GM18858 (cell line): Measurements from ENCODE around the gene SEZ6.

Source experiments
- ATAC-seq: cut with Tn5 transposase; IDR thresholded peaks from one replicate; pipeline ENCODE4 v1.9.1; 2021; ENCODE audit not compliant: unreplicated experiment

SEZ6 gene

DNA sequence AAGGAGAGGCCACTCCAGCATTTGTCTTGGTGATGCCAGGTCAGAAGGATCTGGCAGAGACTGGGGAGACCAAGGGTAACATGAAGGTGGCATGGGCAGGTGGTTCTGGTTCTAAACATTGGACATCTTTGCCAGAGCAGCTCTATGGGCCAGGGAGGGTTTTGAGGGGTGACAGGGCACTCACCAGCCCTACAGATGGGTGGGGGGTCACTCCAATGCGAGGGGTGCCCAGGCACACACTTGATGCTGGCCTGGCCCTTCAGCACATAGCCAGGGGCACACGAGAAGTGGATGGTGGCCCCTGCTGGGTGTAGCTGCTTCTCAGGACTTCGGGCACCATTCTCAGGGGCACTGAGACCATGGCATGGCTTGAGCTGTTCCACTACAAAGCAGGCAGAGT is 49.0 kb downstream of the SEZ6 start:
- ATAC-seq, result no peak

DNA sequence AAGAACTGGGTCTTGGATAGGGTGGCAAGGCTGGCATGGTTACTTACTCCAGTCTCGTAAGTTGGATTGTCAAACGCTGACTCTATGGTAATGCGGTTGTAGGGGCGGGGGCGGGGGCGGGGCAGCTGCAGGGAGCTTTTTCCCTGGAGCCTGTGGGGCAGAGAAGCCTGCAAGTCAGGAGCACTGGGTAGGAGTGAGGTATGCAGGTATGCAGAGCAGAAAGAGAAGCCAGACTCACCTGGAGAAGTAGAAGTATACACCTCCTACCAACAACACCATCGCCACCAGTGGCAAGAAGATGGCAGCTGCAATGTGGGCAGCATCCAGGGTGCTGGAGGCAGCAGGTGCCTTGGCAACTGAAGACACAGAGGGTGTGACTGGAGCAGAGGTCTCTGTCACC is 49.7 kb downstream of the SEZ6 start:
- ATAC-seq, result no peak

DNA sequence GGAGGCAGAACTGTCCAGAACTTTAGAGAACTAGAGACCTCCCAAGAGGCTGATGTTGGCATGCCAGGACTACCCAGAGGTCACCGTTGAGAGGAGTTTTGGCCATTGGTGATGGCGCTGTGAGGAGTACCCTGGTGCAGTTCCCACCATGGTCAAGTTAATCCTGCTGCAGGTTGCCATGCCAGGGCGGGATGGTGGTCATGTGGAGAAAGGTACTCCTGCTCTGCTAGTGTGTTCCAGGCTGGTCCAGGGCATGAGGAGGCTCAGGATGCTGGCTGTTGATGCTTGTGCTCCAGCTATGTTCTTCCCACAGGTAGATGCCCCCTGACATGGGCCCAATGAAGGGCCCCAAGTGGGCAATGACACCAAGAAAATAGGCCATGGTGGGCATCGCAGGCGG is 50.4 kb downstream of the SEZ6 start:
- no peak for ATAC-seq

DNA sequence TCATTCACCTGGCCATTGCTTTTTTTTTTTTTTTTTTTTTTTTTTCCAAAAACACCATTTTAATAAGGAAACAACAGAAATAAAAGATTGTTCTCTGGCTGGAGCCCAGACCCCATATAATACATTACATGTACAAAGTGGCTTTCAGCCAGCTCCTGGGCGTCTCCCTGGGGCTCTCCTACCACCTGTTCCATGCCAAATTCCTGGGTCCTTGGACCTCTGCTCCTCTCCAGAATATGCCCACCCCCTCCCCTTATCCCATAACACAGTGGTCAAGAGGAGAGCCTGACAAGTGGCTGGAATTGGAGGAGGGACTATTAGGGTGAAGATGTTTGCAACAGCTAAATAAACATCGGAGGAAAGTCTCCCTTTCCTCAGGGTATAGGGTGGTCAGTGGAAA is 50.9 kb downstream of the SEZ6 start:
- ATAC-seq, result no peak

DNA sequence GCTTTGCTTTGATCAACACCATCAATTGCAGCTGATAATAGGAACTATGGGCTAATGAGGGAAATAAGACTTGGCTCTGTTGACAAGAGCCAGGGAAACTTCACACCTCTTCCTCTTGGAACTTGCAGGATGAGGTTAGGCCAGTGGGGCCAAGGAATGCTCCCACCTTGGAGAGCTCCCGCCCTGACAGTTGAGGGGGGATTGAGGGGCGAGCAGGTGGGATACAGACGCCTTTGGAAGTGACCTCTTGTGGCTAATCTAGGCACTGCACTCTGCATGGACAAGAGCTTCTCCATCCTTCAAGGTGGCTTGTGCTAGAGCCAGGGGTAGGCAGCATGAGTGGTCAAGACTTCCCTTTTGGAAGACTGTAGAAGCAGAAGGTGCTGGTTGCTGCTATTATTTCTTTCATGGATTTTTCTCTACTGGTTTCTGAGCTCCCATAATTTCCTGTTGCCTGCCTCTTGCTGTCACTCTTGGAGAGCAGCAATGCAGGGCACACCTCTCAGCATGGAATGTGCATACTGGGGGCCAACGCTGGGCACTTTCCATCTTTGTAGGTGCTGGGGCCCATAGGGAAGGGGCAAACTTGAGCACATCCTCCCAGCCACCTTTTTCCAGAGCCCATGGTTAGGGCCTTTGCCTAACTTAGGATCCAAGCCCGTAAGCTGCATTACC is 52.3 kb downstream of the SEZ6 start:
- ATAC-seq, result no peak

DNA sequence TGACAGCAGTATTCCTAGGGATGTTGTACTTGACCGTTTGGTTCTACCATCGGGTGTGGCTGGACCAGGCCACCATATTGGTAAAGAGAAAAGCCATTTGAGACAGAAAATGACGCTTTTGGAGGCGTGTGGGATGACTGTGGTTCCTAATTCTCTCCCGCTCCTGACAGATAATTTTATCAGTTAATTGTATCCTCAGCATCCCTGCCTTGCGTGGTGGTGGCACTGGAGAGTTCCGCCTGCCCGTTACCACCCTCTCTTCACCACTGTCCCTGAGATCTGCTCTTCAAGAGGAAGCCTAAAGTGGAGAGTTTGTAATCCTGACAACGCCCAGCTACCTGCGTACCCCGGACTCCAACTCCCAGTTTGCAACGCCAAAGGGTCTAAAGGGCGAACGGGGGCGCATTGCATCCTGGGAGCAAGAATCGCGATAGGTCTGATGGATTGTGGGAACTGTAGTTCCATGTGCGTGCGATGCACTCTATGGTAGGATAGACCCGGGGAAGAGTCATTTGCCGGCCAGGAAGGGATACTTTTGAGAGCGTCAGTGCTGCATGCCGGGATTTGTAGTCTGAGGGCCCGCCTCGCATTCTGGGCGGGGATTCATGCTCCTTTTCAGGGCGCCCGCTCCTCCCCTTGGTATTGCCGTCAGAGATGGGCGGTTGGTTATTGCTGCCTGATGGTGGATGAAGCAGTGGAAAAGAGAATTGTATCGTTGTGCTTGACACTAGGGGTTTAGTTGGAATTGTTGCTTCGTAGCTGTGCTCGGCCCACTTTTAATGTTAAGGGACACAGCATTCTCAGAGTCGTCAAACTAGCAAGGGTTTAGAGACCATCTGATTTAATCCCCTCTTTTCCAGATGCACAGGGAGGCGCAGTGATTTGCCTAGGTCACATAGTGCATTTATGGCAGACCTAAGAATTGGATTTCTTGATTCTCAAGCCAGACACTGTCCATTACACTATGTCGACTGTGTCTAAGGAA is 53.5 kb downstream of the SEZ6 start:
- ATAC-seq, result peak; percentile 44

DNA sequence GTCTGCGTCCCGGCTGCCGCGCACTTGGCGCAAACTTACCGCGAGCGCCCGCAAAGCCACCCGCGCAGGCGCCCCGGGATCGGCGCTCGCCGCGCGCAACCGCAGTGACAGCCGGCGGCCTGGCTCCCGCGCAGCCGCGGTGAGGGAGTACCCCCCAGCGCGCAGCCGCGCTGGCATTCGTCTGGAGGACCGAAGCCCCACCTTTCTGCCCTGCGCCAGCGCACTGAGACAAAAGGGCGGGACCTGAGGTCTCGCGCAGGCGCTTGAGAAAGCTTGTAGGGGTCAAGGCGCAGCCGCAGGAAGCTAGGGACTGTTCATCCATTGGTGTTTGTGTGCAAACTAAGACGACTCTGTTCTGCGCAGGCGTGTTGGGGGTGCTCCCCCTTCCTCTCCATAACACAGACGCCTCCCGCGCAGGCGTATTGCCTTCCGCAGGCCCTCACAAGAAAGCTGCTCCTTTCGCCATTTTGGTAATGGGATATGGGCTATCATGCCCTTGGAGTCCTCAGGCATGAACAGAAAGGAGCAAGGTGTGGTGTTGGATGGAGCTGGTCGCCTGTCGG is 54.3 kb downstream of the SEZ6 start, which contains the start of gene PHF12:
PHF12 (minus strand) TSS at position 91 of the 563 bp plus-strand sequence. CDS start 558 bp downstream, outside the sequence.
- peak; percentile 54 for ATAC-seq

DNA sequence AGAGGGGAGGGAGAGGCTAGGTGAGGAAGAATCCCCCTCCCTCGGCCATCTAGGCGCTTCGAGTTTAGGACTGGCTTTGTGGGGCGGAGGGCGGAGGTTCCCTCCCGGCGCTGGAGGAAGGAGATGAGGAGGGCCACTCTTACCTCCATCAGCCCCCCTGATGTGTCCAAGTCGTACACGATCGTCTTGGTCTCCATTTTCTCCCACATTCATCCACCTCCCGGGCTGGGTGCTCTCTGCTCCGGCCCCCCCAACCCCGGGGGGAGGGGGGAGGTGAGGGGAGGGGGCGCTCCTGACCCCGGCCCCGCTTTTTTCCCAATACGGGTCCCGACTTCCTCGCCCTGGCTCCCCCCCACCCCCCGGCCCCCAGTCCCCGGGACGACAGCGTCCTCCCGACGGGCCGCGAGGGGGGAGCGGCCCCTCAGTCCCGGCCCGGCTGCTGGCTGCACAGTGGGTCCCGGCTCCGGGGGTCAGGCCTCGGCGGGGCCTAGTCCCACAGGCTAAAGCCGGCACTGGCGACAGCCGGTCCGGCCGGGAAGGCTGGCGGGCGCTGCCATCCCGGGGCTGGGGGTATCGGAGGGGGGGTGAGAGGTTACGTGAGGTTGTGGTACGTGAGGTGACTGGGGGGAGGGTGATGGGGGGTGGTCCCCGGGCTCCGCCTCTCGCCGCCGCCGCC is 54.9 kb downstream of the SEZ6 start:
- ATAC-seq, result no peak

DNA sequence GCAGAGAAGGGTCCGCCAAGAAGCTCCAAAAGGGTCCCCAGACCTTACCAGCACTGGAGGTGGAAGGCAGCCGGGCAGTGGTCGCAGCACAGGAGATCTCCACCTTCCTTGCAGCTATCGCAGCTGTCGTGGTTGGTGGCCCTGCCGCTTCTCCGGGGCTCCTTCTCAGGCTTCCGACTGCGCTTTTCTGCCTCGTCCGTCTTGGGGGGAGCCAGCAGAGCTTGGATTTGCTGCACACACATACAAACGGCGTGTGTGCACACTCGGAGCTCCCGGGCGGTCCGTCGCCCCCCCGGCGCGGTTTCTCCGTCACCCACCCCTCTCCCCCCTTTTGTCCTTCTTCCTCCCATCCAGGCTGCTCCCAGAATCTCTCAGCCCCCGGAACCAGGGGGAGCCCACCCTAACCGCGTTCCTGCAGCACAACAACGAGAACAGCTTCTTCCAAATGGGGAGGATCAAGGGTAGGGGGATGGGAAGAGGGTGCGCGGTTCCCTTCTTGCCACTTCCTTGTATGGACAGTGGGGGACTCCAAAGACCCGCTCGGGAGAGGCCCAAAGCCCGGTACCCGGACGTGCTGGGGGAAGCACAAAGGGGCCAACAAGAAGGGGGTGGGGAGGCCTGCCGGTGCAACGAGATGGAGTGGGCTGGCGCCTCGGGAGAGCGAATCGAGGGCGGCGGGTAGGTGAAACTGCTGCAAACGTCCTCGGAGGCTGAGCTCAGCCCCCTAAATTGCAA is 55.6 kb downstream of the SEZ6 start:
- ATAC-seq, result no peak

DNA sequence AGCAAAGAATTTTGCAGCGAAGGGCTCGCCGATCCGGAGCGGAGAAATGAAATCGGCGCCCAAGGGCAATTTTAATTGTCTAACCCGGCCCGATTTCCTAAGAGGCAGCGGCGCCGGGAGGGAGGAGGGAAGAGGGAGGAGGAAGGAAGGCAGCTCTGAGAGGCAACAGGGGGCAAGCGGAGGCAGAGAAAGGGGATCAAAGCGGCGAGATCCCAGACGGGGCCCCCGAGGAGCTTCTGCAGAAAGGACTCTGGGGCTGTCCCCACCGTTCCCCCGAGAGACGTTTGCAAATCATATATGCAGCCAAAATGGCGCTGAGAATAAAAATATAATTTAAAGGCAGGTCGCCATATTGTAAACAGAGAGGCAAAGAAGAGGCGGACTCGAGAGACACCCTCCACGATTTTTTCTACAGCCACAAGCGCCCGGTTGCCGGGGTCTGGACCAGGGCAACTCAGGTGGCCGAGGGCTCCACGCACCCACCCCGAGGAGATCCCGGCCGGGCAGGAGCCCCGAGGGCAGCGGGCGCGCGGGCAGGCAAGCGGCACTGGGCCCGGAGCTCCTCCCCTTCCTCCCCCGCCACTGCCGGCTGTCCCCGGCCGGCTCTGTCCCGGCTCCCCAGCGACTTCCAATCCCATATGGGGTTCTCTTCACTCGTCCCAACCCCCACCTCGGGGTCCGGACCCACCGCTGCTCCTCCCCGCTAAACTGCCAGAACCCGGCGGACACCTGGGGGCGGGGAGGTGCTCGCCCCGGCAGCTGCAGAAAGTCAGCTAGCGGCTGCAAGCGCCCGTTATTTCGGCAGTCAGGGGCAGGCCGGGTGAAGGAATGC is 56.4 kb downstream of the SEZ6 start:
- ATAC-seq, result no peak

DNA sequence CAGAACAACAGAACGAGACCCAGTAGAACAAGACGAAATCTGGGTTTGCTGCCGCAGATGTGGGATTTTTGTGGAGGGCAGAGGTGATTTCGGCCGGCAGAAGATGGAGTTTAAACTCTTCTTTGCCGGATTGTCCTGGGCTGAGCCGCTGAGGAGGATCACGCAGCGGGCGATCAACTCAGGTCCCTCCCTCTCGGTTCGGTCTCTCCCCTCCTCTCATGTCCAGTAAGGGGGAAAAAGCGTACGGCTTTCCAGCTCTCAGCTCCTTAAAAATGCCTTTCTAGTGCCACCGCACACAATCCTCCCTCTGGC is 57.0 kb downstream of the SEZ6 start:
- no peak for ATAC-seq

DNA sequence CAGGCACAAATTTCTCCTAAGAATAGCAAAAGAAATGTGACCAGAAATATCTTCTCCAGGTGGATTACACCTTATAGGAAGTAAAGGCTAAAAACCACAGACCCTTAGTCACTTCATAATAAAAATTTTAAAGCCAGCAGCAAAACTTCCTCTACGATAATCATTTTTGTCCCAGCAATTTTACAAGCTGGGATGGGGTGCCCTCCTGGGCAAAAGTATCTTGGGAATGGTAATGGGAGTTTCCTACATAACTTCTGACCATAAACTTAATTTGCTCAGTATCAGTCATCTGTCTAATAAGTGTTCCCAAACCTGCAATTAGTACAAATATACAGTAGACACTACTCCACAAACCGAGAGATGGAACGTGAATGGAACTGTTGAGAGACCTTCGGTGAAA is 57.5 kb downstream of the SEZ6 start:
- no peak for ATAC-seq

DNA sequence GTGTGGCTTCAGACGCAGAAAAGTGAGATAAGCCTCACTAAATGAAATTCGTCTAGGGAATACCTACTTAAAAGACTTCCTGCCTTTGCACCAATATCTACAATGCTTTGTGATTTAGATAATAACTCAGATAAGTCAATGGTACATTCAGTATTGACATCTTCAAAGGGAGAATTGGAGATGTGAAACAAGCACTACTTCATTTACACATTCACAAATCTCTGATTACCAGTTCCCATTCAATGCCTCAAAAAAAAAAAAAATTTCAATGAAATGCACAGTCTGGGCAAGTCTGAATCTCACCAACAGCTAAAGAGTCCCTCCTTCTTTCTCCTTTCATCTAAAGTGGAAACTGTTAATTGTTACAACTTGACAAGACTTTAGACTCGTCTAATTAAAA is 58.2 kb downstream of the SEZ6 start:
- ATAC-seq, result no peak

DNA sequence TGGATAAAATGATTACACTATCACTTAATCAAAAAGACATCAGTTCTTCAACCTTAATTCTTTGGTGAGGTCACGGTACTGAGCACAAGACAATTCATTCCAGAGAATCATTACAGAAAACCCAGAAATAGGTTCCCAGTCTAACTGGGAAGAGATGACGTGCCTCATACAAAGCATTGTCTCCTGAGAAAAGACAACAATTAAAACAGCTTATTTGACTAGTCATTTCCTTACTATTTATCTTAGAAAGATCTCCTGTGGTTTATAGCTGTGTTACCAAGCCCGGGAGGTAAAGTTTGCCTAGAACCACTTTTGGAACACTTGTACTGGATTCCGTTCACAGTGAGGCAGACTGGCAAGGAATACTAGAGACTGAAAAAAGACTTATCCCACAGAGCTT is 59.6 kb downstream of the SEZ6 start:
- ATAC-seq, result no peak

DNA sequence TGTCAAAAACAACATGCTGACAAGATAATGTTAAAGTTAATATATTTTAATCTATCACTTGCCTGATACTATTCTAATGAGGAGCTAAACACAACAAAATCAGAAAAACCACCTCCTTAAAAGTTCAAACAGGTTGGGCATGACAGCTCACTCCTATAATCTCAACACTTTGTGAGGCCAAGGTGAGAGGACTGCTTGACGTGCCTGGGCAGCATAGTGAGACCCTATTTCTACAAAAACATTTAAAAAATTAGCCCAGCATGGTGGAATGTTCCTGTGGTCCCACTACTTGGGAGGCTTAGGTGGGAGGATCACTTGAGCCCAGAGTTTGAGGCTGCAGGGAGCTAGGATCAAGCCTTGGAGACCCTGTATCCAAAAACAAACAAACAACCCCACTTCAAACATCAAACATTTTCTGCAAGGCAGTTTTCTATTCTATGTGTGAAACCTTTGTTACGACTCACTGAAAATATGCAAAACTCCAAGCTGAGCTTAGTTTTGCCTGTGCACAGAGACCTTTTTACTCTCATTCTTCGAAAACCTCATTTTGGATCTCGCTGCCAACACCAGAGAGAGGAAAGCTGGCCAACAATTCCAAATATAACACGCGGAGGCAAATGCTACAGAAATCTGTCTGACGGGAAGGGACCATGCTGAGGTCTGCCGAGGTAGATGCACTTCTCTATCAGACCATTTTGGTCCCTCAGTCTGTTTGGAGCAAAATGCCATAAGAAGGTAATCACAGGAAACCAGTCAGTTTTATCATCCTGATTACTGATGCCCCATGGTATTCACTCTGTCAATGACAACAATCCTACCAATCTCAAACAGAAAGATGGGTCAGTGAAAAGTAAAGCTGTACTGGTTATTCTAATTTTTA is 60.7 kb downstream of the SEZ6 start:
- ATAC-seq, result no peak

DNA sequence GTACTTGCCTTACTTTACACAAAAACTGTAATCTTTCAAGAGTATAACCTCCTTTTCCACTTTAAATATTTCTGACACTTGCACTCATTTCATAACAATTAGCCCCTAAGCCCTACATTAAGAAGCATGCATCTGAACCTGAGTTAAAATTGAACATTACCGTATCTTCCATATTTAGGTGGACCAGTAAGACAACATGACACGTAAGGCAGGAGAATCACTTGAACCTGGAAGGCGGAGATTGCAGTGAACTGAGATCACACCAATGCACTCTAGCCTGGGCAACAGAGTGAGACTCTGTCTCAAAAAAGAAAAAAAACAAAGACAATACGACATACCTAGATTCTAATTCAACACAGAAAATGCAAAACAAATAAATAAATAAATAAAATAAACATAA is 61.5 kb downstream of the SEZ6 start:
- no peak for ATAC-seq

DNA sequence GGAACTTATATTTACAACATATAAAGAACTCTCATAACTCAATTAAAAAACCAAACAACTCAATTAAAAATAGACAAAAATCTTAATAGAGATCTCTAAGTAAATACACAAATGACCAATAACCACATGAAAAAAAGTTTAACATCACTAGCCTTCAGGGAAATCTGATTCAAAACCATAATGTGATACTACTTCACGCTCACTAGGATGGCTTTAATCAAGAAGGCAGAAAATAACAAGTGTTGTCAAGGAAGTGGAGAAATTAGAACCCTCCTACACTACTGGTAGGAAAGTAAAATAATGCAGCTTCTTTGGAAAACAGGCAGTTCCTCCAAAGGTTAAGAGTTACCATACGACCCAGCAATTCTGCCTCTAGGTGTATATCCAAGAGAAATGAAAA is 62.9 kb downstream of the SEZ6 start:
- ATAC-seq, result no peak

DNA sequence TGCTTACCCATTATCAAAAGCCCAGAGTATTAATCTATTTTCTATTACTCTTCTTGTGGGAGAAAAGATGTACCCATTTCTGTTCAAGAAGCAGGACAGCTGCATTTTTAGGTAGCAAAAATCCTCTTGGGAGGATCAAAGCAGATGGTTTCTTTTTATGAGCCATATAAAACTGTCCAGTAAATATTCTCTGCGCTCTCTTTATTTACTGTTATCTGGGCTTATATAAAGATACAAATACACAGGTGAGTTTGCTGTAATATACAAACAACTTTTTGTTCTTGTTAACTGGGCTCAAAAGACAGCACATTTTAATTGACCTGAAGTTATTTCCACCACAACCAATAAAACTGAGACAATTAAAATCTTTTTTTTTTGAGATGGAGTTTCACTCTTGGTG is 64.6 kb downstream of the SEZ6 start:
- no peak for ATAC-seq

DNA sequence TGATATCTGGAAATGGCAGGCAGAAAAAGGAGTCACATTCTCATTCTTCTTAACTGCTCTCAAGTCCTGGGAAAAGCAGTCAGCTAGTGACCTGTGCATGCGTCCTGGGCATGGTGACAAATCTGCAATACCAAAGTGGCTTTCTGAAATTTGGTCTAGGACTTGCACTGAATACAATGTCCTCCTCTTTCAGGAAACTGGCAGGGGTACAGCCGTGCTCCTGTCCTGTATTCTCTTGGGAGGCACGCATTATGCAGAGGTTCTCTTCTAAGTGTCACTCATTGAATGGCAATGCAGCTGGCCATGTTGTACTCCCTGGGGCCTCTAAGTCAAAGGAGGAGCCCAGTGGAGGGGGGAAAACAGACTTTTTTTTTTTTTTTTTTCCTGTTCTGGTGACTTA is 65.2 kb downstream of the SEZ6 start:
- no peak for ATAC-seq
